ENCODE data around the gene SYNE2. TPM values are rescaled to one million over a fixed set of nuclear protein-coding genes. Genes with fewer than 3 reads are reported as not detected.
"Not testable (repeated sequence)": the region's sequence is repeated elsewhere in the genome, so short reads cannot be mapped to it uniquely, and the experiment has no call there.

Gene SYNE2
- total RNA-seq, 2 experiments from 2014 or later, result 150 to 212 TPM

DNA sequence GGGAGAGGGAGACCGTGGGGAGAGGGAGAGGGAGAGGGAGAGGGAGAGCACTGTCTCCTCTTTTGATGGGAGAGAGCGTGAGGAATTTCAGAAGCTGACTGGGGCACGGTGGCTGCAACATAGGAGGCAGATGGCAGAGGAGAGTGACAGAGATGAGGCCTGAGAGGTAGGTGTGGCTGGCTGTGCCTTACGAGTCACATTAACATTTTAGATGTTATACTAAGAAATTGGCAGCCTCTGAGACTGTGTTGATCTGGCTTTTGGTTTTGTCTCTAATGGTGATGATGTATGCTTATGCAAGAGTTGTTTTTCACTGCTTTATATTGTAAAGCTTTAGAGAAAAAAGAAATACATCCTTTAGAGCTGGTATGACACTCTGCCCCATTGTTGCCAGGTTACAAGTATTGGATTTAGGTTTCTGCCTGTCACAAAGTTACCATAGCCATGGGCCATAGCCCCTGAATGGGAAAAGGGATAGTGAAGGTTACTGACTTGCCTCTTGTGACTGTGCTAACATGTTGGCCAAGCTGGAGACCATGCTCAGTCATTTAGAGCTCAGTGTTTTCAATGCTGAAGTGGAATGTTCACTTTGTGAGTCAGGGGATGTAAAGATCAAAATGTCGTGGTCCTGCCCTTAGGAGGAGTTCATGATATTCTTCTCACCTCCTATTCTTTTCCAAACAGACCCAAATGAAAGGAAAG lies 186.2 kb downstream of the SYNE2 start:
- TF ChIP-seq, protein P1, sequence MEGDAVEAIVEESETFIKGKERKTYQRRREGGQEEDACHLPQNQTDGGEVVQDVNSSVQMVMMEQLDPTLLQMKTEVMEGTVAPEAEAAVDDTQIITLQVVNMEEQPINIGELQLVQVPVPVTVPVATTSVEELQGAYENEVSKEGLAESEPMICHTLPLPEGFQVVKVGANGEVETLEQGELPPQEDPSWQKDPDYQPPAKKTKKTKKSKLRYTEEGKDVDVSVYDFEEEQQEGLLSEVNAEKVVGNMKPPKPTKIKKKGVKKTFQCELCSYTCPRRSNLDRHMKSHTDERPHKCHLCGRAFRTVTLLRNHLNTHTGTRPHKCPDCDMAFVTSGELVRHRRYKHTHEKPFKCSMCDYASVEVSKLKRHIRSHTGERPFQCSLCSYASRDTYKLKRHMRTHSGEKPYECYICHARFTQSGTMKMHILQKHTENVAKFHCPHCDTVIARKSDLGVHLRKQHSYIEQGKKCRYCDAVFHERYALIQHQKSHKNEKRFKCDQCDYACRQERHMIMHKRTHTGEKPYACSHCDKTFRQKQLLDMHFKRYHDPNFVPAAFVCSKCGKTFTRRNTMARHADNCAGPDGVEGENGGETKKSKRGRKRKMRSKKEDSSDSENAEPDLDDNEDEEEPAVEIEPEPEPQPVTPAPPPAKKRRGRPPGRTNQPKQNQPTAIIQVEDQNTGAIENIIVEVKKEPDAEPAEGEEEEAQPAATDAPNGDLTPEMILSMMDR (conservative IDR thresholded peaks at IDR 0.05; ENCODE audit: low read length), result no peak
- no peak for TF ChIP-seq EZH2phosphoT487 (IDR thresholded peaks at IDR 0.05; ENCODE audit: borderline replicate concordance, low read depth, low read length)
- no peak overlapping the region for H3K4me2 ChIP-seq (ENCODE audit: low read length)
- H2AFZ ChIP-seq (ENCODE audit: low read length), result no peak overlapping the region
- no peak for DNase-seq (ENCODE audit: low spot score)
- intact Hi-C loops (cut with micrococcal nuclease; ENCODE audit: unreplicated experiment), result no loop called here
- H3K9me2 ChIP-seq (ENCODE audit: insufficient read depth, low read length), result no peaks in the 10 kb centered on the region
- no peaks in the 10 kb centered on the region for H3K79me2 ChIP-seq (ENCODE audit: insufficient read depth, low read depth, low read length)
- H3K27ac ChIP-seq (ENCODE audit: low read depth, low read length, poor library complexity, severe bottlenecking), result no peak overlapping the region
- H4K20me1 ChIP-seq (ENCODE audit: insufficient read depth, low read length), result no peaks in the 10 kb centered on the region
- H3K4me1 ChIP-seq (ENCODE audit: insufficient read depth, low read length, poor library complexity, severe bottlenecking), result no peaks in the 10 kb centered on the region
- CTCF ChIA-PET (ENCODE audit: unreplicated experiment), result no interaction called here
- H3K9me3 ChIP-seq (ENCODE audit: low read length), result no peaks in the 10 kb centered on the region
- BruUV-seq (replicated peaks), result no TSS peak
- H3K36me3 ChIP-seq (ENCODE audit: insufficient read depth, low read length), result peaks cover 62% of the 10 kb centered on the region
- POLR2A ChIA-PET, result interaction anchor here (0.5 to 0.9 kb wide), 2 partner anchors 17 to 283 kb away, joined by 3 read pairs; no protein-coding TSS in a partner anchor
- no peak overlapping the region for H3K4me3 ChIP-seq (ENCODE audit: low read depth, low read length, poor library complexity, severe bottlenecking)

DNA sequence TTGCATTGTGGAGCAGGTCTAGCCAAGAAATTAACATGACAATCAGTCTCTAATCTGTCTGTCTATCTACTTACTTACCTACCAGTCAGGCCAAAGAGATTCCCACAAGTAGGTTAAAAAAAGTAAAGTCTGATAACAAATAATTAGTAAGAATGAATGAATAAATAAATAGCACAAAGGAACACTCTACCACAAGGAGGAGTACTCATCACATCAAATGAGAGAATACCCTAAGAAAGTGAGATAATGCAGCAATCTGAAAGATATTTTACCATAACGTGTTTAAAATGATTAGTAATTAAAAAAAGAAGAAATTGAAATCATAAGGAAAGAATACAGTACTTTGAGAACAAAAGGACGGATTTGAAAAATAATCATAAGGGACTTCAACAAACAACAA lies 187.2 kb downstream of the SYNE2 start:
- Histone ChIP-seq H3K9me2 (ENCODE audit: insufficient read depth, low read length) (no peaks in the 10 kb centered on the region), H2AFZ (ENCODE audit: low read length) (no peak overlapping the region), H4K20me1 (ENCODE audit: insufficient read depth, low read length) (no peaks in the 10 kb centered on the region), H3K4me3 (ENCODE audit: low read depth, low read length, poor library complexity, severe bottlenecking) (no peak overlapping the region), H3K4me1 (ENCODE audit: insufficient read depth, low read length, poor library complexity, severe bottlenecking) (no peaks in the 10 kb centered on the region), H3K36me3 (ENCODE audit: insufficient read depth, low read length) (peaks cover 62% of the 10 kb centered on the region), H3K79me2 (ENCODE audit: insufficient read depth, low read depth, low read length) (no peaks in the 10 kb centered on the region), H3K27ac (ENCODE audit: low read depth, low read length, poor library complexity, severe bottlenecking) (no peak overlapping the region), H3K9me3 (ENCODE audit: low read length) (no peaks in the 10 kb centered on the region), H3K4me2 (ENCODE audit: low read length) (no peak overlapping the region)
- BruUV-seq (replicated peaks), result no TSS peak
- ChIA-PET POLR2A (interaction anchor here (0.6 kb wide), 1 partner anchor 130 kb away, joined by 3 read pairs; no protein-coding TSS in a partner anchor), CTCF (ENCODE audit: unreplicated experiment) (no interaction called here)
- no peak for DNase-seq (ENCODE audit: low spot score)
- no peak for TF ChIP-seq EZH2phosphoT487 (IDR thresholded peaks at IDR 0.05; ENCODE audit: borderline replicate concordance, low read depth, low read length)
- TF ChIP-seq, protein P1 (conservative IDR thresholded peaks at IDR 0.05; ENCODE audit: low read length), result peak; percentile 29; the same call in 1 of the 2 replicates
- intact Hi-C loops (cut with micrococcal nuclease; ENCODE audit: unreplicated experiment), result no loop called here

DNA sequence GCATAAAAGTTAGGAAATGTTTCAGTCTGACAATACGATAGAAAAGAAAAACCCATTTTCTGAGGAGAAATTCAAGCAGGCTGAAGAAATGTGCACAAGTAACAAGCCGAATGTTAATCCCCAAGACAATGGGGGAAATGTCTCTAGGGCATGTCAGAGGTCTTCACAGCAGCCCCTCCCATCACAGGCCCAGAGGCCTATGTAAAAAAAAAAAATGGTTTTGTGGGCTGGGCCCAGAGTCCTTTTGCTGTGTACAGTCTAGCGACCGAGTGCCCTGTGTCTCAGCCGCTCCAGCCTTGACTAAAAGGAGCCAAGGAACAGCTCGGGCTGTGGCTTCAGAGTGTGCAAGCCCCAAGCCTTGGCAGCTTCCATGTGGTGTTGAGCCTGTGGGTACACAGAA lies 190.5 kb downstream of the SYNE2 start:
- H3K27ac ChIP-seq (ENCODE audit: low read depth, low read length, poor library complexity, severe bottlenecking); DNase-seq (ENCODE audit: low spot score); POLR2A ChIA-PET; CTCF ChIA-PET (ENCODE audit: unreplicated experiment); H3K4me1 ChIP-seq (ENCODE audit: insufficient read depth, low read length, poor library complexity, severe bottlenecking); H4K20me1 ChIP-seq (ENCODE audit: insufficient read depth, low read length); H3K79me2 ChIP-seq (ENCODE audit: insufficient read depth, low read depth, low read length); H3K4me3 ChIP-seq (ENCODE audit: low read depth, low read length, poor library complexity, severe bottlenecking); BruUV-seq (replicated peaks); H3K9me3 ChIP-seq (ENCODE audit: low read length); H2AFZ ChIP-seq (ENCODE audit: low read length); H3K9me2 ChIP-seq (ENCODE audit: insufficient read depth, low read length); intact Hi-C loops (cut with micrococcal nuclease; ENCODE audit: unreplicated experiment); H3K4me2 ChIP-seq (ENCODE audit: low read length): not testable (repeated sequence)
- peaks cover 73% of the 10 kb centered on the region for H3K36me3 ChIP-seq (ENCODE audit: insufficient read depth, low read length)
